HG02642 (cell line): ENCODE measurements around the gene IFNE.
A peak's percentile ranks its signal among the peaks of the same experiment; 100 is the strongest.

Experiments used
- ATAC-seq: cut with Tn5 transposase; IDR thresholded peaks from one replicate; pipeline ENCODE4 v1.9.1; 2021; ENCODE audit warnings: mild to moderate bottlenecking; ENCODE audit not compliant: unreplicated experiment, poor library complexity

The IFNE gene, protein sequence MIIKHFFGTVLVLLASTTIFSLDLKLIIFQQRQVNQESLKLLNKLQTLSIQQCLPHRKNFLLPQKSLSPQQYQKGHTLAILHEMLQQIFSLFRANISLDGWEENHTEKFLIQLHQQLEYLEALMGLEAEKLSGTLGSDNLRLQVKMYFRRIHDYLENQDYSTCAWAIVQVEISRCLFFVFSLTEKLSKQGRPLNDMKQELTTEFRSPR

GRCh38 chr9:21482213-21482612, at the start of gene IFNE:
Gene IFNE, minus strand, starts transcription at chr9:21482313. Its CDS starts 619 bp downstream, at chr9:21481694.
- no peak for ATAC-seq

DNA sequence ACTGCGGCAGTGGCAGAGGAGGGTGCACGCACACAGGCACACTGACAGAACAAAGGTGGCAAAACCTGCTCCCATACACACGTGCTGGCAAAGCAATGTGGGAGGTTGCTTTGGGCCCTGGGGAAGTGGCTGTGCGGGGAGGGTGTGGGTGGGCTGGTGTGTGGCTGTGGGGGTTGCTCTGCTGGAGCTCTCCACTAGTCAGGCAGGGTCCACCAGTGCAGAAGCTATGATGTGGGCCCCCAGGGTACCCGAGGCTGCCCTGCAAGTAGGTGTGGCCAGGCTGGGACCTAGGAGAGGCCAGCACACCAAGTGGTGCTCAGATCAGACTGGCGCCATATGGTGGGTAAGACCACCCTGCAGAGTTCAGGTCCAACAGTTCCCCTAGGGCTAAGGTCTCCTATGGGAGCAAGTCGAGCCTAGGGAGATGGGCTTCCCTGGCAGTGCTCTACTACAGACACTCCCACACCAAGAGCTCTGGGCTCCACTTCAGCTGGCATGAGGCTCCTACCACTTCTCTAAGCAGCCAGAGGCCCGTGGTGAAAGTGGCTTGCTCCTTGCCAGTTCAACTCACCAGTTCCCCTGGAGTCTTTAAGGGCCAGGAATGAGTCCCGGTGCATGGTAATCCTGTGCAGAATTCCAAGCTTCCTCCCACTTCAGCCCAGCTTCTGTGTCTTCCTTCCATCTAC, 46.2 kb upstream of the IFNE start:
- no peak for ATAC-seq

GRCh38 chr9:21527579-21527978, 45.5 kb upstream of the IFNE start:
- ATAC-seq: peak; percentile 61

- ATAC-seq: no peak
Measured at GRCh38 chr9:21525174-21525573, 43.1 kb upstream of the IFNE start.

DNA sequence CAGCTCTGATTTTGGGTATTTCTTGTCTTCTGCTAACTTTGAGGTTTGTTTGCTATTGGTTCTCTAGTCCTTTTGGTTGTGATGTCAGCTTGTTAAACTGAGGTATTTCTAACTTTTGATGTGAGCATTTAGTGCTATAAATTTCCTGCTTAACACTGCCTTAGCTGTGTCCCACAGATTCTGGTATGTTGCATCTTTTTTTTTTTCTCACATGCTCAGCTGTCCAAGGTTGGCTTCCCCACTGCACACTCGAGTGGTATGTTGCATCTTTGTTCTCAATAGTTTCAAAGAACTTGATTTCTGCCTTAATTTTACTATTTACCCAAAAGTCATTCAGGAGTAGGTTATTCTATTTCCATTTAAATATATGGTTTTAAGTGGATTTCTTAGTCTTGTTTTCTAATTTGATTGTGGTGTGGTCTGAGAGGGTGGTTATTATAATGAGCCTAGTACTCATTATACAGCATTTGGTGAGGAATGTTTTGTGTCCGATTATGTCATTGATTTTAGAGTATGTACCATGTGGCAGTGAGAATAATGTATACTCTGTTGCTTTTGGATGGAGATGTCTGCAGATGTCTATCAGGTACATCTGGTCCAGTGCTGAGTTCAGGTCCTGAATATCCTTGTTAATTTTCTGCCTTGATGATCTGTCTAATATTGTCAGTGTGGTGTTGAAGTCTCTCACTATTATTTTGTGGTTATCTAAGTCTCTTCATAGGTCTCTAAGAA, 42.2 kb upstream of the IFNE start:
- ATAC-seq: no peak

GRCh38 chr9:21523021-21524014, 41.2 kb upstream of the IFNE start:
- no peak for ATAC-seq

DNA sequence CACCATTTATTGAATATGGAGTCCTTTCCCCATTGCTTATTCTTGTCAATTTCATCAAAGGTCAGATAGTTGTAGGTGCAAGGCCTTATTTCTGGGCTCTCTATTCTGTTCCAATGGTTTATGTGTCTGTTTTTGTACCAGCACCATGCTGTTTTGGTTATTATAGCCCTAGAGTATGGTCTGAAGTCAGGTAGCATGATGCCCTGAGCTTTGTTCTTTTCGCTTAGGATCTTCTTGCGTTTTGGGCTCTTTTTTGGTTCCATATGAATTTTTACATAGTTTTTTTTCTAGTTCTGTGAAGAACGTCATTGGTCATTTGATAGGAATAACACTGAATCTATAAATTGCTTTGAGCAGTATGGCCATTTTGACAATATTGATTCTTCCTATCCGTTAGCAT, 40.2 kb upstream of the IFNE start:
- no peak for ATAC-seq

GRCh38 chr9:21521448-21521847, 39.3 kb upstream of the IFNE start:
- ATAC-seq: no peak

DNA sequence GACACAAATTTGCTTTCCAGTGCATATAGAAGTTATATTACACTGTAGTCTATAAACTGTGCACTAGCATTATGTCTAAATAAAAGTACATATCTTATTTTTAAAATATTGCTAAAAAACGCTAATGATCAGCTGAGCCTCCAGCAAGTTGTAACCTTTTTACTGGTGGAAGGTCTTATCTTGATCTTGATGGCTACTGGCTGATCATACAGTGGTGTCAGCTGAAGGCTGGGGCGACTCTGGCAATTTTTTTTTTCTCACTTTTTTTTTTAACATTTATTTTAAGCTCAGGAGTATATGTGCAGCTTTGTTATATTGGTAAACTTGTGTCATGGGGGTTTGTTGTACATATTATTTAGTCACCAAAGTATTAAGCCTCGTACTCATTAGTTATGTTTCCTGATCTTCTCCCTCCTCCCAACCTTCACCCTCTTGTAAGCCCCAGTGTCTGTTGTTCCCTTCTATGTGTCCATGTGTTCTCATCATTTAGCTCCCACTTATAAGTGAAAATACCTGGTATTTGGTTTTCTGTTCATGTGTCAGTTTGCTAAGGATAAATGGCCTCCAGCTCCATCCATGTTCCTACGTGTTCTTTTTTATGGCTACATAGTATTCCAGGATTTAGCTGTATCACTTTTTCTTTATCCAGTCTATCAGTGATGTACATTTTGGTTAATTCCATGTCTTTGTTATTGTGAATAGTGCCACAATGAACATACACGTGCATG, 38.6 kb upstream of the IFNE start:
- ATAC-seq: no peak

DNA sequence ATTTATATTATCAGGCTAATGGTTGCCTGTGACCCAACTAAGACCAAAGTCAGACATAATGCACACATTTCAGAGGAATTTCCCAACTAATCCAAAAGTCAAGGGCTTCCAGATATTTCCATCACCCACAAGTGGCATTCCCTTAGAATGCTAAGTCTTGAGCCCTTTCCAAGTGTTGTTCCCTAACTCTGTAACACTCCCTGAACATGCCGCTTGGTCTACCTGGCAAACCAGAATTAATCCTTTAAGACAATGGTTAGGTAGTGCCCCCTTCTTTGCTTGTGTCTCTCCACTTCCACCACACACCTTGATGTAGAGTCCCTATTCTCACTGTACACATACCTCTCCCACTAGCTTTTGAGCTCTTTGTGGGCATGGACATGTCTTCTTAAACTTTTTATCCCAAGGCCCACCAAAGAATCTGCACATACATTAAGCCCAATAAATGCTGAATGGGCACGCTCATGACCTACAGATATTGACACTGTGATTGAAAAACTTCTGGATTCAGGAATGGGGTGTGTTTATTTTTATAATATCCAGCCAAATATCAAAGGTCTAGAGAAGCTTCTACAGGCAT, 37.8 kb upstream of the IFNE start:
- ATAC-seq: no peak

- no peak for ATAC-seq
Measured at GRCh38 chr9:21516796-21517195, 34.7 kb upstream of the IFNE start.

DNA sequence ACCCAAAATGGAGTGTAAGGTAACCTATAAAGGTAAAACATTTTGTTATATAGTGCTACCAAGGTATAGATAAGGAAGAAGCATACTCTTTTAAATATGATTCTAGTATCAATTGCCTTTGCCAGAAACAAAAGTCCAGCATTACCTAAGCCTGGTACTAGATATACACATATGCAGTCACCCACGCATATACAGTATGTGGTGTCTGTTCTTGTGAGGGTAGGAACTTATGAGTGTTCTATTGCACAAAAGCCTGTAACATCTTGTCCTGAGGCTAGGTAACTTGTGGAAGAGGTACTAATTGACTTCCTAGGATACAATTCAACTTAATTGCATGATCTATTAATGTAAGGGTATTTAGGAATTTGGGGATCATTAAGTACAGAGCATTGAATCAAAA, 31.3 kb upstream of the IFNE start:
- ATAC-seq: no peak

- no peak for ATAC-seq
Measured at GRCh38 chr9:21510806-21511205, 28.7 kb upstream of the IFNE start.

DNA sequence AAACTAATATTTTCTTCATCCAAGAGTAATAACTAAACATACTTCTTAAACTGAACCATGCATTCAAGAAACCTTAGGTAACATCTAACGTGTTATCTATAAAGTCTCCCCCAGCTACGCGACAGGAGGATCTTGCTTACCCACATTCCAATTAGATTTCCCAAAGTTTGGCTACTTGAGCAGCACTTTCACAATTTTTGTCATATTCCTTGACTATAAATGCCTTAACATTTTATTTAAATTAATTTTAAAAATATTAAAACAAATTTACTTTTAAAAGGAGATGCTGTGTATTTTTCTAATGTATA, 25.3 kb upstream of the IFNE start:
- no peak for ATAC-seq

- no peak for ATAC-seq
Measured at GRCh38 chr9:21506626-21507482, 24.7 kb upstream of the IFNE start.

- ATAC-seq: no peak
Measured at GRCh38 chr9:21505425-21506179, 23.5 kb upstream of the IFNE start.

DNA sequence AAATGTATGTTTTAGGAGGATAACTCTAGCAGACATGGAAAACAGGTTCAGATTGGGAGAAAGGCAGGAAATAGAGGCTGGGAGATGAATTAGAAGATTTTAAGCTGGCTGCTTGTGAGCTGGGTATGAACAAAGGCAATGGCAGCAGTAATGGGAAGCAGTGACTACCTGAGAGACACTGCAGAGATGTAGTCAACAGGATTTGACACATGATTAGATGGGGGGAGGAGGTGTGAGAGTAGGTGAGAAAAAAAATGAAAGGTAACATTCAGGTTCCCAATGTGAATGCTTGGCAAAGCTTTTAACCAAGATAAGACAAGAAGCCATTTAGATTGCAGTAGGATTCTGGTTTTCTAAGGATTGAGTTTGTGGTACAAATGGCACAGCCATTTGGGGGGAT, 22.8 kb upstream of the IFNE start:
- ATAC-seq: no peak

DNA sequence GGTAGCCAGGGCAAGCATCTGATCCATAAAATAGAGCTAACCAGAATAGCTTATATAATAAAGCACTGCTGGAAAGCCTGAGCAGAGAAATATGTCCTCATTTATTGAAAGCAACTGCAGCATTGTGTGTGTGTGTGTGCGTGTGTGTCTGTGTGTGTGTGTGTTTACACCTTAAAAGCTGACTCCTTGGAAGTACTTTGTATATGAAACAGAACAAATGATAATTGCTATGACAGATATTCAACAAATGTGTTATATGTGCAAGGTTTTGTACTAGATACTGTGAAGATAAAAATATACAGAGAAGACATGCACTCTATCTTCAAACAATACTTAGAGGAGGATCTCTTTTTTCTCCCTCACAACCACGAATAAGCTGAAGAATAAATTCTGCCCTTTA, 22.0 kb upstream of the IFNE start:
- ATAC-seq: no peak
